ENCODE measurements around the gene EIF1AY. TPM values are rescaled to one million over a fixed set of nuclear protein-coding genes. Genes with fewer than 3 reads are reported as not detected.
A peak's percentile ranks its signal among the peaks of the same experiment; 100 is the strongest.
"Not testable (repeated sequence)": the region's sequence is repeated elsewhere in the genome, so short reads cannot be mapped to it uniquely, and the experiment has no call there.

Gene EIF1AY
- total and polyA plus RNA-seq, 10 donors = 55.0 to 85.9 (median 62.2) TPM; not detected in 6

DNA sequence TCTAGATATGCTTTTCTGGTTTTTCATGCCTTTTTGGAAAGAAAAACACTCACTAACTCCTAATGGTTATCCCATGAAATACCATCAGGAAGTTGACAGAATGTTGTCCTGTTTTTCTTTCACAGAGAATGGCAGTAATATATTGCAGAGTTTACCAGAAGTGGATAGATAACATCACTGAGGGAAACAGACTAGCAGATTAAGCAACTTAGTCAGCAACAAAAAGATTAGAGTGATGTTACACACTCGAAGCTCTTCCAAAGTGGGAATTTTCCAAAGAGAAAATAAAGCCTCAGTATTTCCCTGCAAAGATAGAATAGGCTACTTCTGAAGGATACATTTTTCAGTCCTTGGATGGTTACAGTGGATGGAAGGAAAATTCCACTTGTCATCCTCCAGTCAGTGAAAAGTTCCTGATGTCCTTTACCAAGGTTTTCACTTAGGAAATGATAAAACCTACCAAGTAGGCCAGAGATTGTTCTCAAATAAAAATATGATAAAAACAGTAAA, 31.1 kb upstream of the EIF1AY start:
- TF ChIP-seq POLR2A (IDR thresholded peaks at IDR 0.05) (no peak), POLR2AphosphoS5 (IDR thresholded peaks at IDR 0.05) (no peak)
- TF ChIP-seq, protein P1, sequence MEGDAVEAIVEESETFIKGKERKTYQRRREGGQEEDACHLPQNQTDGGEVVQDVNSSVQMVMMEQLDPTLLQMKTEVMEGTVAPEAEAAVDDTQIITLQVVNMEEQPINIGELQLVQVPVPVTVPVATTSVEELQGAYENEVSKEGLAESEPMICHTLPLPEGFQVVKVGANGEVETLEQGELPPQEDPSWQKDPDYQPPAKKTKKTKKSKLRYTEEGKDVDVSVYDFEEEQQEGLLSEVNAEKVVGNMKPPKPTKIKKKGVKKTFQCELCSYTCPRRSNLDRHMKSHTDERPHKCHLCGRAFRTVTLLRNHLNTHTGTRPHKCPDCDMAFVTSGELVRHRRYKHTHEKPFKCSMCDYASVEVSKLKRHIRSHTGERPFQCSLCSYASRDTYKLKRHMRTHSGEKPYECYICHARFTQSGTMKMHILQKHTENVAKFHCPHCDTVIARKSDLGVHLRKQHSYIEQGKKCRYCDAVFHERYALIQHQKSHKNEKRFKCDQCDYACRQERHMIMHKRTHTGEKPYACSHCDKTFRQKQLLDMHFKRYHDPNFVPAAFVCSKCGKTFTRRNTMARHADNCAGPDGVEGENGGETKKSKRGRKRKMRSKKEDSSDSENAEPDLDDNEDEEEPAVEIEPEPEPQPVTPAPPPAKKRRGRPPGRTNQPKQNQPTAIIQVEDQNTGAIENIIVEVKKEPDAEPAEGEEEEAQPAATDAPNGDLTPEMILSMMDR (IDR thresholded peaks at IDR 0.05 in 8 of 11, conservative IDR thresholded peaks at IDR 0.05 in 3 of 11) = no peak
- WGBS, 5 donors = 33 to 55% (median 50%) methylated on average over 1 of the region's 1 CpG; no CpG with 5 or more reads in 2 of the 5 donors

DNA sequence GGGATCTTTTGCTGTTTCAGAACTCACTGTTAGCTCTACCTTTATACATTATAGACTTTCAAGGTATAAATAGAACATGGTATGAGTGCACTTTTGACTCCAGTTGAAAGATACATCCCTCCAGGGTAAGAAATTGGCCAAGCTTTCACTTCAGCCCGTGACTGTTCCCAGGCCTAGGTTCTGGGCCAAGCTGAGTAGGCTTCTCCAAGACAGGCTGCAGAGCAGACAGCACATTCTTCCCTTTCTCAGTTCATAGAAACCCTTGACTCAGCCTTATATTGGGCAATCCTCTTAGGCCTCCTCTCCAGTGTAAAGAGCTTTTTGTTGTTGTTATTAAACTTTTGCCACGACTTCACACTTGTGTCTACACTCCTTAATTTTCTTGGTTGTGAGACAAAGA, 29.5 kb upstream of the EIF1AY start:
- Histone ChIP-seq H3K4me3 (no peak overlapping the region), H3K4me1 (no peaks in the 10 kb centered on the region), H3K9me3 (peaks cover 0 to 8% (median 0%) of the 10 kb centered on the region in 8 donors), H3K27ac (peak overlapping the region in 2 of 8 donors; percentile 67 to 74), H3K36me3 (no peaks in the 10 kb centered on the region), H3K27me3 (replicated peaks in 1 of 7) (no peaks in the 10 kb centered on the region)
- 68 to 90% (median 76%) methylated on average over 2 of the region's 2 CpGs; no CpG with 5 or more reads in 2 of the 5 donors for whole genome bisulfite sequencing, 5 donors
- intact Hi-C loops (cut with DNase I; ENCODE audit: low total_unique reads) = no loop called here
- TF ChIP-seq POLR2AphosphoS5 (IDR thresholded peaks at IDR 0.05) = no peak
- TF ChIP-seq, protein P1 (IDR thresholded peaks at IDR 0.05 in 8 of 11, conservative IDR thresholded peaks at IDR 0.05 in 3 of 11) = no peak
- no peak for TF ChIP-seq POLR2A (IDR thresholded peaks at IDR 0.05)
- DNase-seq = no peak

More for the DNA sequence above, 31.1 kb upstream of the EIF1AY start:
- H3K27ac ChIP-seq = peak overlapping the region in 3 of 8 donors; percentile 65 to 74 (median 67)
- peaks cover 0 to 8% (median 0%) of the 10 kb centered on the region in 8 donors for H3K9me3 ChIP-seq
- no peak for DNase-seq
- H3K4me3 ChIP-seq = no peak overlapping the region
- no peaks in the 10 kb centered on the region for H3K36me3 ChIP-seq
- H3K27me3 ChIP-seq (replicated peaks in 1 of 7) = no peaks in the 10 kb centered on the region
- intact Hi-C loops (cut with DNase I; ENCODE audit: low total_unique reads) = no loop called here
- no peaks in the 10 kb centered on the region for H3K4me1 ChIP-seq

DNA sequence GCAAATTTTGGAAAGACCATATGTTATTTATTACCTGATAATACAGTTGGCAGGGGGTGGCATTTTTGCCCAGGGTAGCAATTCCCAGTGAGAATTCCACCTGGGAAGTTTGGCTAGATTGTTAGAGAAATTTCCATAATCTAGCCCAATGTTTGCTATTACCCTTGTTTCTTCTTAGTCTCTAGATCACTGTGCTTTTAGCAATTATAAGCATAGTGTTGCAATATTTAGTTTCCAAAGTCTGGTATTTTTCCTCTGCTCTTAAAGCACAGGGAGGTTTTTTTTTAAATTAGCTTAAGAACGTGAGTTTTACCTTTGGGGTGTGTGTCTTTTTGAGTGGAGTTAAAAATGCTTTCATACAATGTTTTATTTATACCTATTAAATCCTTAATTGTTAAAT, 26.3 kb upstream of the EIF1AY start:
- TF ChIP-seq POLR2A (IDR thresholded peaks at IDR 0.05) (no peak), POLR2AphosphoS5 (IDR thresholded peaks at IDR 0.05) (no peak)
- TF ChIP-seq, protein P1 (IDR thresholded peaks at IDR 0.05 in 8 of 11, conservative IDR thresholded peaks at IDR 0.05 in 3 of 11) = no peak
- Histone ChIP-seq H3K27me3 (replicated peaks in 1 of 7) (no peaks in the 10 kb centered on the region), H3K36me3 (no peaks in the 10 kb centered on the region), H3K4me1 (no peaks in the 10 kb centered on the region), H3K9me3 (peaks cover 0 to 17% (median 0%) of the 10 kb centered on the region in 8 donors), H3K27ac (no peak overlapping the region), H3K4me3 (no peak overlapping the region)
- WGBS, 5 donors = 80 to 89% (median 83%) methylated on average over 1 of the region's 1 CpG; no CpG with 5 or more reads in 2 of the 5 donors
- DNase-seq = no peak
- intact Hi-C loops (cut with DNase I; ENCODE audit: low total_unique reads) = no loop called here

DNA sequence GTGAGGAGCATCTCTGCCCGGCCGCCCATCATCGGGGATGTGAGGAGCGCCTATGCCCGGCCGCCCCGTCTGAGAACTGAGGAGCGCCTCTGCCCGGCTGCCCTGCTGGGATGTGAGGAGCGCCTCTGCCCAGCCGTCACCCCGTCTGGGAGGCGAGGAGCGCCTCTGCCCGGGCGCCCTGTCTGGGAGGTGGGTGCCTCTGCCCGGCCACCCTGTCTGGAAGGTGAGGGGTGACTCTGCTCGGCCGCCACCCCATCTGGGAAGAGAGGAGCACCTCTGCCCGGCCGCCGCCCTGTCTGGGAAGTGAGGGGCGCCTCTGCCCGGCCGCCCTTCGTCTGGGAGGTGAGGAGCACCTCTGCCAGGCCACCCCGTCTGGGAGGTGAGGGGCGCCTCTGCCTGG, 23.7 kb upstream of the EIF1AY start:
- TF ChIP-seq, protein P1 (IDR thresholded peaks at IDR 0.05 in 8 of 11, conservative IDR thresholded peaks at IDR 0.05 in 3 of 11) = no peak
- TF ChIP-seq POLR2AphosphoS5 (IDR thresholded peaks at IDR 0.05) = no peak
- TF ChIP-seq POLR2A (IDR thresholded peaks at IDR 0.05) = no peak
- intact Hi-C loops (cut with DNase I; ENCODE audit: low total_unique reads) = no loop called here
- Histone ChIP-seq H3K27me3 (replicated peaks in 1 of 7) (no peaks in the 10 kb centered on the region), H3K36me3 (no peaks in the 10 kb centered on the region), H3K4me1 (no peaks in the 10 kb centered on the region), H3K27ac (peak overlapping the region in 1 of 8 donors; percentile 49), H3K4me3 (no peak overlapping the region), H3K9me3 (peaks cover 0 to 8% (median 0%) of the 10 kb centered on the region in 8 donors)
- DNase-seq = no peak
- 97% methylated on average over 17 to 28 of the region's 28 CpGs; no CpG with 5 or more reads in 3 of the 5 donors for WGBS, 5 donors

DNA sequence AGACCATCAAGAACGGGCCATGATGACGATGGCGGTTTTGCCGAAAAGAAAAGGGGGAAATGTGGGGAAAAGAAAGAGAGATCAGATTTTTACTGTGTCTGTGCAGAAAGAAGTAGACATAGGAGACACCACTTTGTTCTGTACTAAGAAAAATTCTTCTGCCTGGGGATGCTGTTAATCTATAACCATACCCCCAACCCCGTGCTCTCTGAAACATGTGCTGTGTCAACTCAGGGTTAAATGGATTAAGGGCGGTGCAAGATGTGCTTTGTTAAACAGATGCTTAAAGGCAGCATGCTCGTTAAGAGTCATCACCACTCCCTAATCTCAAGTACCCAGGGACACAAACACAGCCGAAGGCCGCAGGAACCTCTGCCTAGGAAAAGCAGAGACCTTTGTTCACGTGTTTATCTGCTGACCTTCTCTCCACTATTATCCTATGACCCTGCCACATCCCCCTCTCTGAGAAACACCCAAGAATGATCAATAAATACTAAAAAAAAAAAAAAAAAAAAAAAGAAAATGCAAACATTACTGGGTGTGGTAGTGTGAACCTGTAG, 22.7 kb upstream of the EIF1AY start:
- DNase-seq; H3K4me3 ChIP-seq; H3K9me3 ChIP-seq; H3K27me3 ChIP-seq (replicated peaks in 1 of 7); intact Hi-C loops (cut with DNase I; ENCODE audit: low total_unique reads); H3K36me3 ChIP-seq; H3K4me1 ChIP-seq: not testable (repeated sequence)
- WGBS, 5 donors = 84 to 91% (median 90%) methylated on average over 8 to 10 of the region's 10 CpGs; no CpG with 5 or more reads in 2 of the 5 donors
- peak overlapping the region in 2 of 8 donors; percentile 7 to 49 for H3K27ac ChIP-seq

Measured in spleen (tissue), 11 donors.